ENCODE results near the gene PGGT1B. TPM values are rescaled to one million over a fixed set of nuclear protein-coding genes. Genes with fewer than 3 reads are reported as not detected.

The PGGT1B gene
- total and polyA plus RNA-seq, 9 of the 15 experiments (the other 6 are each of a cell fraction or from before 2014, with no cell fraction given): 5.3 to 33.7 (median 19.8) TPM

- TF ChIP-seq ZZZ3 (IDR thresholded peaks at IDR 0.05): no peak
- TF ChIP-seq CUX1 (CRISPR knock-in tag; IDR thresholded peaks at IDR 0.05): no peak
- TF ChIP-seq BCOR (IDR thresholded peaks at IDR 0.05): peak; percentile 32; the same call in 1 of the 2 replicates
- TF ChIP-seq ZBTB5 (IDR thresholded peaks at IDR 0.05): no peak
- TF ChIP-seq ELF2 (CRISPR knock-in tag; IDR thresholded peaks at IDR 0.05): no peak
- peak; percentile 93 for TF ChIP-seq SP1 (CRISPR knock-in tag; IDR thresholded peaks at IDR 0.05)
- no peak for TF ChIP-seq NCOA2 (IDR thresholded peaks at IDR 0.05; ENCODE audit: partially characterized antibody in 2 of 2)
- no peak for TF ChIP-seq PML (IDR thresholded peaks at IDR 0.05; ENCODE audit: low read length)
- no peak for TF ChIP-seq TAL1 (IDR thresholded peaks at IDR 0.05)
- no peak for TF ChIP-seq FUS (optimal IDR thresholded peaks at IDR 0.05; ENCODE audit: low read depth, low read length)
- no peak for TF ChIP-seq ZNF217 (CRISPR knock-in tag; IDR thresholded peaks at IDR 0.05)
- no peak for TF ChIP-seq SIRT6 (IDR thresholded peaks at IDR 0.05; ENCODE audit: low read depth, low read length)
- peak in 1 of 2 experiments; percentile 50; a peak in 1 of 4 replicates for TF ChIP-seq HDAC1 (IDR thresholded peaks at IDR 0.05)
- no peak for TF ChIP-seq NFXL1 (CRISPR knock-in tag; IDR thresholded peaks at IDR 0.05)
- TF ChIP-seq BDP1 (IDR thresholded peaks at IDR 0.05; ENCODE audit: insufficient read depth, insufficient read length): no peak
Observed at GRCh38 chr5:115169487-115170133, 93.1 kb downstream of the PGGT1B start, which contains the start of gene TRIM36 (continued).
